Putamen (tissue), 1 donor: ENCODE measurements around the gene GATB.

ENCODE experiments used
- DNase-seq: peaks from one replicate; pipeline ENCODE4 v3.0.0-alpha.2; 2016; ENCODE audit warnings: low spot score

The GATB gene

DNA sequence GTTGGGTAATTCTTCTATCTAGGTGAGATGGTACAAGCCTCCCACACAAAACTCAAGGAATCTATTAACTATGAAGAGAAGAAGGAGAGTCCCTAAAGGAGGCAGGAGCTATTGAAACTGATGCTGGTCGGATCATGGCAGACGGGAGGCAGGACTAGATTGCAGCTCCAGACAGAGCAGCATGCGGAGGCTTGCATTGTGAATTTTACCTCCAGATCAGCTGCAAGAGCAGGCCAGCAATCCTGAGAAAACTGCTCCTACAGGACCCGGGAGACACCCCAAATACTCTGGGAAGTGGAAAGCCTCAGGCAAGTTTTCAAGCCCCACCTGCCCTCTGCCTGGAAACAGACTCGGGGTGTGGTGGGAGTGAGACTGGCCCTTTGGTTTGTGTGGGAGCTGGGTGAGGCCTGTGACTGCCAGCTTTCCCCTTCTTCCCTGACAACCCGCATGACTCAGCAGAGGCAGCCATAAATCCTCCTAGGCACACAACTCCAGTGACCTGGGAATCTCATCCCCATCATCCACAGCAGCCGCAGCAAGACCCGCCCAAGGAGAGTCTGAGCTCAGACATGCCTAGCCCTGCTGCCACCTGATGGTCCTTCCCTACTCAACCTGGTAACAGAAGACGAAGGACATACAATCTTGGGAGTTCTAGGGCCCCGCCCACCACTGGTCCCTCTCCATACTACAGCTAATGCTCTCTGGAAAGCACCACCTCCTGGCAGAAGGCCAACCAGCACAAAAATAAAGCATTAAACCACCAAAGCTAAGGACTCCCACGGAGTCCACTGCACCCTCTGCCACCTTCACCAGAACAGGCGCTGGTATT lies 30.9 kb downstream of the GATB start:
- DNase-seq, result no peak

DNA sequence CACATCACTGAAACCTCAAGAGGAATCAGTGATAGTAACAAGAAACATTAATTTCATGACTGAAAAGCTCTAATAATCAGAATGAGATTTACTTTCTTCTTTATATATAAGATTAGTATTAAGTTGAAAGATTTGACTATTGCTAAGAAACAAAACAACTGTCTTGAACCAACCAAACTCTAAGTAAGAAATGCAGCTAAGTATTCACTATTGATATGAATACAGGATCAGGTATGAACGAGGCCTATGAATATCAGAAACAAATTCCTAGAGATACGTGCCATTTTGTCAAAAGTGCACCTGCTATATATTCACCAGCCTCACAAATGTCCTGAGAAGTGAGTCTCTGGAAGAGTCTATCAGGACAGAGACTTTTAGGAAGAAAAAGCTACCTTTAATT lies 32.1 kb downstream of the GATB start:
- DNase-seq, result no peak

DNA sequence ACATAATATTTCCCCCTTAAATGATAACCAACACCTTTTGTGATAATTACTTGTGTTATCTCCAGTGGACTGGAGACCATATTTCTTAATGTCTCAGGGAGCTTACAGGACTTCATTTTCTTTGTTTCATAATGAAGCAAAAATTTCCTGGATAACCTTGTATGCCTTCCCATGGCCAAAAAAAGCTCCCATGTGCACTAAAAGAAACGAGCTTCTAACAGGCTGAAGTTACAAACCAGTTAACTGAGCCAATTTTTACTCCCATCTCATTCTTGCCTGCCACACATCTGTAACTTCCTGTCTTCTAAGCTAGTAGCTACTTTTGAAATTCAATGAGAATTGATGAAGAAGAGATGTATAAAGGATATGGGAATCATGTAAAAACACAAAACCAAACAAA lies 32.8 kb downstream of the GATB start:
- no peak for DNase-seq

DNA sequence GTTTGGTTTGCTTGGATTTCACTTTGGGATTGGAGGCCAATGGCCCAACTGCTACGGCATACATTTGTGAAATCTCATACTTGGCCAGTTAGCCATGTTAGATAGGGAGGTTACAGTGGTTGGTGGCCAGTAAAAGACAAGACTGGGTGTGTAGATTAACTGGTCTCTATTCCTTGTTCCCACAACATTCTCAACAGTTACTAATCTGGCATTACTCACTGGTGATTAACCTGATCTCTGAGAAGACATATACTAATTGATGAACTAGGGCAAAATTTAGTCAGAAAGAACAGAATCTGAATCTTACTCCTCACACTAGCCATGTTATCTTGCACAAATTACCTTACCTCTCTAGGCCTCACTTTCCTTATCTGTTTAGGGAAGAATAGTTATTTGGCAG lies 33.4 kb downstream of the GATB start:
- DNase-seq, result no peak

DNA sequence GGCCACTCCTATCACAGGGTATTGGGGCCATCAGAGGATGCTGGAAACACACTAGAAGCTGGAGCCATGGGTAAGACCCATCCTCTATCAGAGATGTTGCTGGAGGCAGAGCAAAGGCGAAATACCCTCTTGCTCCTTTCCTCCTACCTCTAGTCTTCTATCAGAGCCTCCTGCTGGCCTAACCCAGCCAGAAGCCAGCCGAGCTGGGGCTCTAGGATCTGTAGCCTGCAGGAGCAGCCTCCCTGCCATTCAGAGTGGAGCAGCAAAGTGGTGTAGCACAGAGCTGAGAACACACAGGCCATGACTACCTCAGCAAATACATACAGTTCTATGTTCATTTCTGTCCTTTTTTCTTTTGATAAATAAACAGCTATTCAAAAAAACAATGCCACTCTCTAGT lies 35.7 kb downstream of the GATB start:
- DNase-seq, result no peak

DNA sequence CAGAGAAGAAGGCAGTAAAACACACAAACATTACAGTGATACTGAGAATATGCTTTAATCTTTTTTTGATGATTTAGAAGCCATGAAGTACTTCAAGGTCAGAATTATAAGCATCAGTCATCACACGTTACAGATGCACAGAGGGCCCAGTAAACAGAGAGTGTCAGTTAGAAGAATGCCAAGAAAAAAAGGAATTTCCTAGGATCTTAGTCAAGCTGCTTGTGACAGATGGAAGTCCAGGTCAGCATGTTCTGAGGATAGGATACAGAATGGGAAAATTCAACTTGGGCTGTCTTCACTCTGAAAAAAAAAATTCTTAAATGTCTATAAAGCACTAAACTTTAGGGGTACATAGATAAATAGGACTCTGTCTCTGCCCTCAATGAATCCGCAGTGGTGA lies 38.9 kb downstream of the GATB start:
- DNase-seq, result no peak

DNA sequence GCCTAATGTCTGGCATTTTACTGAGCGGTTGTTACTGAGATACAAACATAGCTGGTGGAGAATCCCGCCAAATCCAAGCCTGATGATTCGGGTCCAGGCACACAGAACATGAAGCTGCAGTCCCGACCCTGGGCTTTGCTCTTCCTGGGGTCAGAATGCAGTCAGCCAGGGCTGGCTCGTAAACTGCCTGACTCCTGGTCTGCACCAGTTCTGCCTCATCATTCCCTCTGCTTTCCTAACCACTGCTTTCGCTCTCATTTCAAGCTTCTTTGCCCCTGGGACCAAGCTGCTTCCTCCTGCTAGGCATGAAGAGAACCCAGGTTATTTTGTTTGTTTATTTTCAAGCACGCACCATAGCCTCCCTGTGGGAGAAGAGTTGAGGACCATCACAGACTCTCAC lies 39.3 kb downstream of the GATB start:
- DNase-seq, result no peak

DNA sequence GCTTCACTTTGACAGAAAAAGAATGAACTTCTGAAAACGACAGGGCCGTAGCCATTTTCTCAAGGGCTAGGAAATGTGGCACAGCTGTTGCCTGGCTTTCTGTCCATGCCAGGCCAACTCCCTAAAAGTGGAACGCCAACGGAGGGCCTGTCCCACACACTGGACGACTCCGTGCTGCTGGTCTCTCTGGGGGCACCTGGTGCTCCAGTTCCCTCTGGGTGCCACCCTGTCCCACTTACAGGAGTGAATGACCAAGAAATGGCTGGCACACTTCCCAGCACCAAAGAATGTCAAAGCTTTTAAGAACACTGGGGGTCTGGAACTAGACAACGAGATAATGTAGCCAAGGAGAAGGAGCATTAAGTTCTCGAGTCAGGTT lies 40.9 kb downstream of the GATB start:
- DNase-seq, result no peak

DNA sequence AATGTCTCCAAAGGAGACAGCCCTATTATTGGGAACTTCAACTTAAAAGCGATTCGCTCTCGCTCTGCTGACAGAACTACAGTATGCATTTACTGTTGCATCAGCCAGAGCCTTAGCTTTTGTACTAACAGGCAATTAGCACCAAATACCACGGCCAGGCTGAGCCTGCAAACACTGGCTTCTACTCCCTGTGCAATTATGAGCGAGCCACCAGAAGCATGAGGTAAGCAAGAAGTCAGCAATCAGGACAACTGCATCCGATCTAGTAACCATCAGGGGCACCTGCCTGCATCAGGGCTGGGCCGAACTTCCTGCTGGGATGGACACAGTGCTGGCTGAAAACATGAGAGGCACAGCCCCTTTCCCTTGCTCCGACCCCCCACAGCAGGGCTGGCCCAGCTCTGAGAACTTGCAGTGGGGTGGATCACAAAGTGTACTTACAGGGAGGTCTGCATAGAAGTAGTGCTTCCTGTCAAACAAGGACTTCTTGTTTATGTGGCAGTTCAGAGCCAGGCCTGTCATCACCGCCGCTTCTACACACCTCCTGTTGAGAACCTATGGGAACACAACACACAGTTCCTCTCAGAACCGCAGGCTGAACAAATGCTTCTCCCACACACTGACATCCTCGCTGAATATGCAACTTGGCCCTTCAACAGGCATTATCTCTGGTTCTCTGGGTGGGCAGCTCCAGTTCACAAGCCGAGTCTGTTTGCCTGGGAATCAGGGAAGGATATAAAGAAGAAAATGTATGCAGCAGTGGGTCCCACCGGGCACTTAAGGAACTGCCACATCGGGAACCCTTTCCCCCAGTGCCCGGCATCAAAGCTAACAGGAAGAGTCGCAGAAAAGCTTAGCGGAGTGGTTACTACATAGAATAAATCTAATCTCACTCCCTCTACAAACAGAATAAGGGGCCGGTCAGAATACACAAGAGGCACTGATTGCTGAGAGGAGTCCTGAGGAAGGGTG lies 41.5 kb downstream of the GATB start:
- DNase-seq, result no peak

DNA sequence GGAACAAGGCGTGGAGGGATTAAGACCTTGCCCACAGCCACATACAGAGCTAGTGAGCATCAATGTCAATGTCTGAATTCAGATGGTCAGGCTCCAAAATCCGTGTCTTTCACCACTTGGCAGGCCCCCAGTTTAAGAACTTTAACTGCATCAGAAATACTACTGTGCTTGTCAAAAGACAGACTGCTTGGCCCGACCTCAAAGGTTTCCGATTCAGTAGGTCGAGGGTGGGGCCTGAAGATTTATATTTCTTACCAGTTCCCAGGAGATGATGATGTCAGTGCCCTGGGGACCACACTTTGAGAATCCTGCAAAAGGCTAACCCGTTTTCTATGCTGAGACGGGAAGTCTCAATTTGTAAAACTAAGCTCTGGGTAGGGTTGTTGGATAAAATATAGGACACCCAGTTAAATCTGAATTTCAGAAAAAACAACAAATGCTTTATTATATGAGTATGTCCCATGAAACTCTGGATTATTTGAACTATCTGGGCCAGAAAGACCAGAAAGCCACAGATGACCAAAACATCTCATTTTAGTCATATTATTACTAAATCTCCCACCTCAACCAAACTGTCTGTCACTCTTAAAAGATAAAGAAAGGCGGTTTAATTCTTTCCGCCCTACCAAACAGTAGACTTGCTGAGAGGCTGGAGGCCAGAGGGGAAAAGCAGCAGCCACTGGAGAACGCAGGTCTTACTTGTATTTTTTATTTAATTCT lies 42.7 kb downstream of the GATB start:
- DNase-seq, result no peak

DNA sequence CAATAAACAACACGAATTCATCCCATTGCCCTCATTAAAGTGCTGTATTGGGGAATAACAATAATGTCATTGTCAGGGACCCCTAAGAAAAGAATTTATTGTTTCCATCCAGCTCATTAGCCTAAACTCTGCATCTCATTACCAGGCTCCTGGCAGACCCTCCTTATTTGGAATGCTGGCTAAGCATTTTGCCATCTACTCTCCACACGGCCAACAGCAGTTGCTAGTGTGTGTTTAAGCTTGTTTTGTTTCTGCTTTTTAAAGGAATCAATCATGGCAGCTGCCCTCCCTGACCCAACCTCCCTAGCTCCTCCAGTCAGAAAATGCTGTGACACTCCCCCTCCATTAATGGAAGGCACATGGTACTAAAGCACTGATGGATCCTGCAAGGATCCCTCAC lies 43.5 kb downstream of the GATB start:
- DNase-seq, result peak; percentile 91

DNA sequence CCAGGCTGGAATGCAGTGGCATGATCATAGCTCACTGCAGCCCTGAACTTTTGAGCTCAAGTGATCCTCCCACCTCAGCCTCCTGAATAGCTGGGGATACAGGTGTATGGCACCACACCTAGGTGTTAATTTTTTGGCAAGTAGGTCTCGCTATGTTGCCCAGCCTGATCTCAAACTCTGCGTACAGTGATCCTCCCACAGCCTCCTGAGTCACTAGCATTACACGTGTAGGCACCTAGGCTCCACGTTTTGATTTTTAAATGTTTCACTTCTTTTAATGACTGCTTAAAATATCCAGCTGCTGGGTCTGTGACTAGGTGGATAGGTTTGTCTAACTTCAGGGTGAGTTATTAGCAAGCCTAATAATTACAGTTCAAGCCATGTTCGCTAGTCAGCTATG lies 44.5 kb downstream of the GATB start:
- peak; percentile 59 for DNase-seq

DNA sequence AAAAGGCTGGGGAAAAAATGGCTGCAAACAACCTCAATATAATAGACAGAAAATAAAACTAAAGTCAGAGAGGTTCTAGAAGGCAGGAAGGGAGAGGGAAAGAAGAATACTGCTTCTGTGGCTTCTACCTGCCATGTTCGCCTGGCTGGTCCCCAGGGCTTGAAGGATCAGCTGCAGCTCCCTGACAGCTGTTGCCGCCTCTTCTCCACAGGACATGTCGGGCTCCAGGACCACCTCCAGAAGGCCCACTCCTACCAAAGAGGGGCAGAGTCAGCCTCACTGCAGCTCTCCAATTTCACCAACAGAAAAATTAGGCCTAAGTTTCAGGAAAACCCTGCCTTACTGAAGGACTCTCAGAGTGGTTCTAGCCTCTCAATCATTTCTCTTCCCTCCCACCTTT lies 44.9 kb downstream of the GATB start:
- DNase-seq, result no peak

DNA sequence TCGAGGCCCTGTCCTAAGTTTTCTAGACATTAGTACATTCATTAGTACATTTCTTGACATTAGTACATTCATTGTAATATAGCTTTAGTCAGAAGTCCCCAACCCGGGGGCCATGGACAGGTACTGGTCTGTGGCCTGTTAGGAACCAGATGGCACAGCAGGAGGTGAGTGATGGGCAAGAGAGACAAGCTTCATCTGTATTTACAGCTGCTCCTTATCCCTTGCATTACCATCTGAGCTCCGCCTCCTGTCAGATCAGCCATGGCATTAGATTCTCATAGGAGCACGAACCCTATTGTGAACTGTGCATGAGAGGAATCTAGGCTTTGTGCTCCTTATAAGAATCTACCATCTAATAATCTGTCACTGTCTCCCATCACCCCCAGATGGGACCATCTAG lies 48.0 kb downstream of the GATB start:
- DNase-seq, result no peak

DNA sequence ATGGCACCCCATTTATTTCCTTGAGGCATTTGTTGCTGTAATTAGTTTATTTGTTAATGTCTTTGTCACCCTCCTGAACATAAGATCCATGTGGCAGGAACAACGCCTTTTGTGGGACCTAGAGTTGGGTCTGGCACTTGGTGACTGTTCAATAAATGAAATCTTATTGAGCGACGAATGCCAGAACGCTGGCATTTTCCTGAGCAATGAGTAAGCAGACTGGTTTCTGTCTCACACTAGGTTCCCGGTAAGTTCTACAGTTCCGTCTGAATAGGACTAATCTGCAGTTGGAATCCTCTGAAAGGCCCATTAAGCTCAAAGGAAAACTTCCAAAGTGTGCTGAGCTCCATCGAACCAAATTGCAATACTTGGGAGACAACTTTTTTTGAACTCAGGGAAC lies 49.2 kb downstream of the GATB start:
- no peak for DNase-seq

DNA sequence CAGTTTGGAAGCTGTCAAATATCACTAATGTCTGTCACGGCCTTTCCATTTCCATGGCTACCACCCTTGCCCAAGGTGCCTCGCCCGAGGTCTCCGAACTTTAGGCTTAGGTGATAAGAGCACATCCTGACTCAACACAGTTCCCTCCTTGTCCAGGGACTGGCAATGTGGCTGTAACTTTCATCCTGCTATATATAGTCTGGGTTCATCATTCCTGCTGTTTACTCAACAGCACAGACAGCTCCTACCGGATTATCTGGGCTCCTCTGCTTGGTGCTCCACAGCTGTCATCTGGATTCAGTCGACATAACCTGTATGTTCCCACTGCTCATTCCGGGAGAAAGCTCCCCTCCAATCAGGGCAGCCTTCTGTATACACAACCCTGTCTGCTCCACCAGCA lies 51.2 kb downstream of the GATB start:
- DNase-seq, result no peak

DNA sequence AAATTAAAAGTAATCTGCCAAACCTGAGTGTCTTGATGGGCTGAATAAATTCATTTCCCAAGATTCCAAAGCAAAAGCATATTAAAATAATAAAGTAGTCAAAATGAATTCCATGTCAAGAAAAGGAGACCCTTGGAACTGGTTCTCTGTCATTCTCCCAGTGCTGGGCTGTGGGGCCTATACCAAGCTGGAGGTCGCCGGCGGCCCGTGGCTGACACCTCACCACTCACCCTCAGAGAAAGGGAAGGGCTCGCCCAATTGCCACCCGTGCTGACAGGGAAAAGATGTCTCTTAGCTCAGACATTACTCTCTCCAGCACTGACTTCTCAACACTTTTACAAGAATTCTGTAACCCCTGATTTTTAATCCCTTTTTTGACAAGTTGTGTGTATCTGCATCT lies 51.7 kb downstream of the GATB start:
- DNase-seq, result no peak

DNA sequence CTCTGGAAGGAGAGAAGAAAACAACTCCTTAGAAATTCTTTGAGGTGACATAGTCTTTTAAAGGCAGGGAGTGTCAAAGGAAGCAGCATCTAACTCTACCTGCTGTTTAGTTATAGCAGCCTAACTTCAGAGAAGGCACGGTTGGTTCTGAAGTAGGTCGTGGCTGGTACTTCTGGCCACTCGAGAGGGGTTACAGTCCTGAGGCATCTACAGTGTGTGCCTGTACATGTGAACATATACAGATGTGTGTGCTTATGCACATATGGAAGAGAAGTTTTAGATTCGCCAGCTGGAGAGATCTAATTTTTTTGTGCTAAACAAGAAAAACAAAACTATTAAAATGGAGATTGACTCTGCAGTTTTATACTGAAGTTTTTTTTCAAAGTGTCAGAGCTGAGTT lies 52.7 kb downstream of the GATB start:
- no peak for DNase-seq

DNA sequence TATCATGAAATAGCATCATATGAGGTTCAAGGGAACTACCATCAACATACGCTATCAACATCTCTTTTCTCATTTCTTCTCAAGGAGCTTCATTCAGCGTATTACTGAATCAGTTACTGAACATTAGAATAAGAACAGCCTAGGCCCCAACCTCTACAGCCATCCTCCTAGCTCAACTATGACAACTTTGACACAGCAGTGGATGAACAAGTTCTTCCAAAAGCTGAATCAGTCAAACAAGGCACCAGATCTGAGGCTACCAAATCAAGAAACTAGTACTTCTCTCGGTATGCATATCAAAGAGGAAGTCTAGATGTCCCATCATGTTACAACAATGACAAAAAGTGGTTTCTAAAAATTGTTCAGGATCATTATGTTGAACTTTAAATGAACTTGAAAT lies 57.4 kb downstream of the GATB start:
- no peak for DNase-seq

DNA sequence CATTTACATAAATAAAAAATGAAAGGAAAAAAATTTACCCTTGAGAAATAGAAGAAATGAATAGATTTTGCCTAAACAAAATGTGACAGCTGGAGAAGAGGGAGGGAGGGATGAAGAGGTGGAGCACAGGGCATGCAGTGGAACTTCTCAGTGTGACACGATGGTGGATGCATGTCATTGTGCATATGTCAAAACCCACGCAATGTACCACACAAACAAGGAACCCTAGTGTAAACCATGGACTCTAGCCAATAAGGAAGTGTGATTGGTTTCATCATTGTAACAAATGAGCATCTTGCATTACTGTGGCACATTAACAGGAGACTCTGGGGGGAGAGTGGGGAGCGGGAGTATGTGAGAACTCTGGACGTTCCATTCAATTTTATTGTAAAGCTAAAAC lies 58.6 kb downstream of the GATB start:
- no peak for DNase-seq

DNA sequence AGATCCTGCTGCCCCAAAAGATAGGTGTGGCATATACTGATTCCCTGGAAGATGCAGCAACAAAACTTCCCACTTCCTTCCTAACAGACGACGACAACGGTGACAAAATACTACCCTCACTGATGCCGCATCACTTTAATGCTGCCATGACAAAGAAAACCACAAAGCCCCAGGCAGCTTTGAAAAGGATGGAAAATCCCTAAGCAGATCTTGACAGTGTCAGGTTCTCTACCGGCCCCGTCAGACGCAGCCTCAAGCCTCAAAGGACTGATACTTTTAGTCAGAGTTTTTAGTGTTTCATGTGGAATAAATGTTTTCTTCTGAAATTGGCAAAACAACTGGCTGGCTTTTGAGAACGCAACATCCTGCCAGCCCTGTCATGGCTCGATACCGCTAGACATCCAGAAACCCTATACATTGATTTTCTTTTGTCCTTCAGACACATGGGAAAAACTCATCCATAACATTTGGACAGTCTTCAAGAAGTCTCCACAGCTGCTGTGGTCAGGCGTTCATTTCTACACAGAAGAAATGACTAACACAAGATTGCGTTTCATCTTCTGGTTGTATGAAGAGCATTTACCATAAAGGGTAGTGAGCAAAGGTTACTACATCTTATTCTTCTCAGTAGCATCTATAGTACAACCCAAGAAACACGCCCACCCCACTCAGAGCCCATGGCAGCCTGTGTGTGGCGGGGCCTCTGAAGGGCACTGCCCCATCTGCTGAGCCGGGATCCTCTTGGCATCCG lies 60.1 kb downstream of the GATB start:
- no peak for DNase-seq

DNA sequence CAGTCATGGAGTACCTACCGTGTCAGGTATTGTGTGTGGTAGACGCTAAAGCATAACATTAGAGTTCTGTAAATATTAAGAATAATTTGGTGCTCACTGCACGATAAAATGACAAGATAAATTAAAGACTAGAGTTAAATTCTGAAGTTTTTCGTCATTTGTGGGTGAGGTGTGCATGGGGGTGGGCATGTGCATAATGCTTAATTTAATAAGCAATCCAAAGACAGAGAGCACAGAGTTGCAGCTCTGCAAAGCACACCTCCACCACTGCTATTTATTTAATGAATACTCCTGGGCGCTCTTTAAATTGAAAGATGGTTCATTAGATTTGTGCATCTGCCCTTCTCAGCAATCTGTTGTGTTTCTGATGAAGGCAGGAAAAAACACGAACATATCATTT lies 62.6 kb downstream of the GATB start:
- no peak for DNase-seq
